Cerebellar nuclear complex (tissue), 1 donor: ENCODE results near the gene S1PR4.
A peak's percentile ranks its signal among the peaks of the same experiment; 100 is the strongest.
"Not testable (repeated sequence)": the region's sequence is repeated elsewhere in the genome, so short reads cannot be mapped to it uniquely, and the experiment has no call there.

ENCODE experiments used
- DNase-seq, 2 experiments: peaks; one replicate each; lab custom pipeline; 2025; lab: John Stamatoyannopoulos, UW

S1PR4 gene

GRCh38 chr19:3196064-3196932 lies 17.7 kb downstream of the S1PR4 start:
- peak; percentile 20 to 26 for DNase-seq

- DNase-seq, result no peak
Observed at GRCh38 chr19:3196933-3197205, 18.3 kb downstream of the S1PR4 start.

GRCh38 chr19:3198901-3199700 lies 20.5 kb downstream of the S1PR4 start:
- DNase-seq, result no peak

GRCh38 chr19:3201072-3201700 lies 22.6 kb downstream of the S1PR4 start:
- no peak for DNase-seq

- DNase-seq, result no peak
Observed at GRCh38 chr19:3201911-3202310, 23.3 kb downstream of the S1PR4 start.

- no peak for DNase-seq
Observed at GRCh38 chr19:3202346-3202745, 23.8 kb downstream of the S1PR4 start.

- not testable (repeated sequence) for DNase-seq
Observed at GRCh38 chr19:3202895-3203294, 24.3 kb downstream of the S1PR4 start.

GRCh38 chr19:3203805-3204645 lies 25.5 kb downstream of the S1PR4 start:
- no peak for DNase-seq

- DNase-seq, result no peak
Observed at GRCh38 chr19:3204646-3205275, 26.2 kb downstream of the S1PR4 start.

- DNase-seq, result no peak
Observed at GRCh38 chr19:3206216-3206953, 27.8 kb downstream of the S1PR4 start.

- DNase-seq, result no peak
Observed at GRCh38 chr19:3207461-3208242, 29.1 kb downstream of the S1PR4 start.

GRCh38 chr19:3208317-3209207 lies 30.0 kb downstream of the S1PR4 start:
- DNase-seq, result no peak

GRCh38 chr19:3210347-3211017 lies 31.9 kb downstream of the S1PR4 start:
- no peak for DNase-seq

GRCh38 chr19:3211191-3211590 lies 32.6 kb downstream of the S1PR4 start:
- DNase-seq, result no peak

GRCh38 chr19:3213159-3213558 lies 34.6 kb downstream of the S1PR4 start:
- no peak for DNase-seq

- DNase-seq, result no peak
Observed at GRCh38 chr19:3216874-3217273, 38.3 kb downstream of the S1PR4 start.

- no peak for DNase-seq
Observed at GRCh38 chr19:3220576-3220975, 42.0 kb downstream of the S1PR4 start.

GRCh38 chr19:3221576-3221975 lies 43.0 kb downstream of the S1PR4 start:
- DNase-seq, result not testable (repeated sequence)
